G401 (cell line): ENCODE results near the gene FBLN5. TPM values are rescaled to one million over a fixed set of nuclear protein-coding genes. Genes with fewer than 3 reads are reported as not detected.

Experiments used
- DNase-seq: peaks from one replicate; pipeline ENCODE4 v3.0.0-alpha.2; 2015; ENCODE audit warnings: low spot score
- in situ Hi-C: cut with HindIII; loops from 2 replicates; pipeline ENCODE4 v1.10.0; 2016; ENCODE audit warnings: low sequenced_read_pairs, mixed read lengths
- total RNA-seq: library from RNA; depleted of rRNA; stranded (reverse); fragments of >200 nt; shearing (Covaris generic); gene quantifications from 2 replicates; pipeline ENCODE4 v1.2.3, GENCODE V29; 2014; rRNA removed

The FBLN5 gene
- 1.3 TPM in 1 of 2 replicates, not detected in the other for total RNA-seq

- in situ Hi-C loops: no loop called here
These were observed at the start of gene FBLN5 for GRCh38 chr14:91947475-91948184. Gene FBLN5 (minus strand): TSS chr14:91947694. CDS start chr14:91947229, 465 bp downstream.

GRCh38 chr14:91996948-91997371 lies 49.5 kb upstream of the FBLN5 start:
- DNase-seq: peak; percentile 30
- in situ Hi-C loops: no loop called here

More at GRCh38 chr14:91947475-91948184, at the start of gene FBLN5:
- DNase-seq: no peak

- DNase-seq: no peak
- in situ Hi-C loops: no loop called here
These were observed 39.7 kb upstream of the FBLN5 start for GRCh38 chr14:91987192-91987591.

DNA sequence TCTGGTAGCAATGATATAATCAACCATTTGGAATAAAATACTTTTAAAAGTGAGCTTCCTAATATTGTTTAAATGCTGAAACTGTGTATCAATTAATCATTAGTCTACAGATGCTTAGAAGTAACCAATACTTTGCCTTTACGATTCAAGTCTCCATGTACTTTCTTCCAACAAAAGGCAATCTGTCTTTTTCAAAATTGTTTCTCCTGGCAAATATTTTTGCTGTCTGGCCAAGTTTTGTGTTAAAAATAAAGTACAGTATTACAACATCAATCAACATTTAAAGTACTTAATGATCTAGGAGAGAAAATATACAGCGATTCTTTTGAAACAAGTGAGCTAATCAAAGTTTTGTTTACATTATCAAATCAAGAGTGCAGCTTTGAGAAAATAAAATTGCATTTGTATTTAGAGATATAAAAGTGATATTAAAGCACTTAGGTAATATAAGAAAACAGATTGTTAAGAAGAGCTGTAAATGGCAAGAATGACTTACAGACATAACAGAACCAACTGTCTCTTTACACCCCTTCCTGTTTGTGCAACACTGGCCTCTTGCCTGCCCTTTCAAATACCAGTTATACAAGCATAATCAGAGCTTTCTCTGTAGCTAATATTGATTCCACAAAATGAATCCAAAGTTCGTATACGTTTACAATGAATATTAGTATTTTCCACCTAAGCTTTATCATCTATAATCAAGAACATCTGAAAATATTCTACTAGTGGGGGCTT lies 38.2 kb upstream of the FBLN5 start:
- DNase-seq: no peak
- in situ Hi-C loops: no loop called here

DNA sequence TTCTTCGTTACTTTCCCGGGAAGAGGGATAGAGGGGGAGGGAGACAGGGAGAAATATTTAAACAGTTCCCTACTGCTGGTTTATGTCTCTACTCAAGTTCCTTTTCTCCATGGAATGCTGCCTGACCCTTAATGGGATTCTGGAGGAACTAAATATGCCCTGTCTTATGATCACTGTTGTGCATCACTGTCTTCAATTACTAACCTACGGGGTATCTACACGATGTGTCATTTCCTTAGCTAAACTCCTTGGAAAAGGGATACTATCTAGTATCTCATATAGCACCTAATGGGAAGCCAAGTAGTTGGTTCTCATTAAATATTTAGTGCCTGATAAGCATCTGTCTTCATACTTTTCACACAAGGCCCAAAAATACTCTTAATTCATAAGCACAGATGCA lies 37.5 kb upstream of the FBLN5 start:
- in situ Hi-C loops: no loop called here
- DNase-seq: no peak

- DNase-seq: no peak
- in situ Hi-C loops: no loop called here
These were observed 36.1 kb upstream of the FBLN5 start for GRCh38 chr14:91983588-91983987.

- no peak for DNase-seq
These were observed 32.7 kb upstream of the FBLN5 start for GRCh38 chr14:91980157-91980556.

DNA sequence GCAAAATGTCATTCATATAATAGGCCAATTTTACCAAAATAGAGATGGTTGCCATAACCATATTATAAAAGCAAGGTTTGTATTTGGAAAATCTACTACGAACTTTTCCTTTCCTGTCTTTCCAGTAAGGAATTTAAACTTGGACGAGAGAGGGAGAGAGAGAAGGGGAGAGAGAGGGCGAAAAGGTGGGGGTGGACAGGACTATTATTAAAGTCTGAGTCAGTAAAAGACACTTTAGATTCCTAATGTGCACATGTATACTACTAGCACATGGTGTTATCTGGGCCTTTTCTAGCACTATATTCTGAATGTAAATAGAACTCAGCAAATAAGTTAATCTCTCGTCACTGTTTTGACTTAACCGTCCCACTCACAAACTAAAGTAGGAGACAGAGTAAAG lies 30.4 kb upstream of the FBLN5 start:
- no peak for DNase-seq
- in situ Hi-C loops: no loop called here

More at GRCh38 chr14:91980157-91980556, 32.7 kb upstream of the FBLN5 start:
- in situ Hi-C loops: no loop called here

GRCh38 chr14:91975763-91976162 lies 28.3 kb upstream of the FBLN5 start:
- in situ Hi-C loops: no loop called here
- no peak for DNase-seq

- in situ Hi-C loops: no loop called here
- no peak for DNase-seq
These were observed 23.8 kb upstream of the FBLN5 start for GRCh38 chr14:91971188-91971778.

- in situ Hi-C loops: no loop called here
- no peak for DNase-seq
These were observed 20.8 kb upstream of the FBLN5 start for GRCh38 chr14:91968280-91968679.

- no peak for DNase-seq
- in situ Hi-C loops: no loop called here
These were observed 17.2 kb upstream of the FBLN5 start for GRCh38 chr14:91964724-91965123.

- DNase-seq: no peak
- in situ Hi-C loops: no loop called here
These were observed 16.5 kb upstream of the FBLN5 start for GRCh38 chr14:91964011-91964410.

DNA sequence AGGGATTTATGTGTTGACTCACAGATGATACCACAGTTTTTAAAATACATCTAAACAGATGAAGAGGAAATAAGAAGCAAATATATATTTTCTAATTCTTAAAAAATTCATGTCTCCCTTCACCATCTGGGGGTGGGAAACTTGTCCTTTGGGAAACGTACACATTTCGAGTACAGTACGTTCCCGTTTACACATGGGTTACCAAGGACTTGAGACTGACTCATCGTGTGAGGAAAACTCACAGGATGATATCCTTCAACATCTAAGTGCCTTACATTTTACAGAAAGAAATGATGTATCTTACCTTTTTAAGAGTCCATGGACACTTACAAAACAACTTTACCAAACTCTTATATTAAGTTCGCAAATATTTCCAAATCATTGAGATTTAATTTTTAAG lies 16.0 kb upstream of the FBLN5 start:
- in situ Hi-C loops: no loop called here
- no peak for DNase-seq

DNA sequence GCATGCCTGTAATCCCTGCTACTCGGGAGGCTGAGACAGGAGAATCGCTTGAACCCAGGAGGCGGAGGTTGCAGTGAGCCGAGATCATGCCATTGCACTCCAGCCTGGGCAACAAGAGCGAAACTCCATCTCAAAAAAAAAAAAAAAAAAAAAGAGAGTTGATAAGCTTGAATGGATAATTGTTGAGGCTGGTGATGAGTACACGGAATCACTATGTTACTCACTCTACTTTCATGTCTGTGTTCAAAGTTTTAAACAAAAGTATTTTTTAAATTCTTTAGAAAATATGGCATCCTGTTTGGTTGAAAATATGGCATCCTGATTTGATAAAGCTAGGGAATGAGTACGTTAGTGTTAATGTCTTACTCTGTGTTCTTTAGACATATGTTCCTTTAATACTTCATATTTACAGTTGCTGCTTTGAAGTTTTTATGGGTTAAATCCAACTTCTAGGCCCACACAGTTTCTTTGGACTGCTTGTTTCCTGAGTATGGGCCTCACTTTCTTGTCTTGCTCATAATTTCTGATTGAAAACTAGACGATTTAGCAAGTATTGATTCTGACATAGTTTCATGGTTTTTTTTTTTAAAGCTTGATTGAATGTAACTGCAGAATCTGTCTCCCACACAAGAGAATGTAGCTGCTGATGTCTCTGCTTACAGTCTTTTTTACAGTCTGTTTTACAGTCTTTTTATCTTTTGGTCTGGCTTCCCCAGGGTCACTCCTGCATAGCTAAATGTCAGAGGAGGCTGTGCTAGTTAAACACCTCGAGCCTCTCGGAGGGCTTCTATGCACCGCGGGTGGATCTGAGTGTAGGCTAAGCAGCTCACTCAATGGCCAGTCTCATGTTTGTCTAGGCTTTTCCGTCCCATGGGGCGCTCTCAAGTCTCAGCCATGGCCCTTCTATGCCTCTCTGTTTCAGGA lies 14.1 kb upstream of the FBLN5 start:
- no peak for DNase-seq
- in situ Hi-C loops: no loop called here

DNA sequence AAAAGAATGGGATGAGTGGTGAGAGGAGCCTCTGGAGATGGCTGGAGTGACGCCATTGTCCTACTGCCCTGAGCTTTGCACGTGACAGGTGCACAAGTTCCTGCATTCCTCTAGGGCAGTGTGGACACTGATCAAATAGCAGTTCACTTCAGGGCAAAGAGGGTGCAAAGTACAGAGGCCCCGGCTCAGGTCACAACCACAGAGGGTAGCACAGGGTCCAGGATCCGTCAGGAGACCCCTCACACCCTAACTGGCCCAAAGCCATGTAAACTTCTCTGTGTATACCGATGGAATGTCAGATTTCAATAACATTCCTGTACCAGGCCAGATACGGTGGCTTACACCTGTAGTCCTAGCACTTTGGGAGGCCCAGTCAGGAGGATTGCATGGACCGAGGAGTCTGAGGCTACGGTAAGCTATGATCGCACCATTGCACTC lies 10.4 kb upstream of the FBLN5 start:
- in situ Hi-C loops: no loop called here
- DNase-seq: no peak

- in situ Hi-C loops: no loop called here
- DNase-seq: no peak
These were observed 9.1 kb upstream of the FBLN5 start for GRCh38 chr14:91956616-91957015.

- no peak for DNase-seq
- in situ Hi-C loops: no loop called here
These were observed 7.7 kb upstream of the FBLN5 start for GRCh38 chr14:91955168-91955567.
